Measurements from ENCODE around the gene HBZ. TPM values are rescaled to one million over a fixed set of nuclear protein-coding genes. Genes with fewer than 3 reads are reported as not detected.

HBZ gene
- total and polyA plus RNA-seq, 2 donors (not counting 1 experiment from before 2014, with no cell fraction given): not detected

- H3K4me2 ChIP-seq (ENCODE audit: extremely low read depth, insufficient read depth, low read length): no peak overlapping the region
- no peak for DNase-seq (ENCODE audit: low read depth in 2 of 2)
- no peaks in the 10 kb centered on the region for H4K20me1 ChIP-seq (ENCODE audit: control insufficient read depth, extremely low read depth, insufficient read depth, low read length)
Measured at GRCh38 chr16:179211-180092, 27.0 kb downstream of the HBZ start.

GRCh38 chr16:180101-180675 is 27.7 kb downstream of the HBZ start, which contains the start of gene HBQ1:
Gene HBQ1, plus strand, starts transcription at chr16:180459. Its CDS starts 28 bp downstream, at chr16:180487.
- TF ChIP-seq CTCF (conservative IDR thresholded peaks at IDR 0.05 in 1 of 2, IDR thresholded peaks at IDR 0.05 in 1 of 2; ENCODE audit: low read depth in 1 of 2, low read length in 2 of 2) (peak; percentile 10 to 19), EZH2 (IDR thresholded peaks at IDR 0.05; ENCODE audit: low read length, missing control alignments) (no peak)
- Histone ChIP-seq H3K4me3 (replicated peaks in 1 of 4; ENCODE audit: control extremely low read depth in 1 of 4, insufficient read depth in 1 of 4, low read depth in 3 of 4, low read length in 4 of 4) (peak within 1 kb of the TSS in 2 of 4 experiments; percentile 12 to 46), H2AFZ (ENCODE audit: low read length) (no peak within 1 kb of the TSS), H3K4me1 (ENCODE audit: control insufficient read depth, extremely low read depth, insufficient read depth, low read length) (peaks cover 6% of the 10 kb centered on the region), H3K9me3 (ENCODE audit: control insufficient read depth, insufficient read depth, low read depth, low read length) (no peaks in the 10 kb centered on the region), H3K4me2 (ENCODE audit: extremely low read depth, insufficient read depth, low read length) (peak within 1 kb of the TSS; percentile 72), H3K9ac (ENCODE audit: insufficient read depth, low read length) (no peak within 1 kb of the TSS), H4K20me1 (ENCODE audit: control insufficient read depth, extremely low read depth, insufficient read depth, low read length) (no peaks in the 10 kb centered on the region), H3K36me3 (ENCODE audit: control insufficient read depth, insufficient read depth, low read length) (peaks cover 4% of the 10 kb centered on the region), H3K79me2 (ENCODE audit: control insufficient read depth, insufficient read depth, low read length) (no peaks in the 10 kb centered on the region), H3K27ac (ENCODE audit: insufficient read depth, low read length) (no peak within 1 kb of the TSS), H3K27me3 (ENCODE audit: control insufficient read depth, insufficient read depth, low read length) (peaks cover 26% of the 10 kb centered on the region)
- peak in 1 of 2 donors; percentile 24 for DNase-seq (ENCODE audit: low read depth in 2 of 2)

More at GRCh38 chr16:179211-180092, 27.0 kb downstream of the HBZ start:
- Histone ChIP-seq H3K27ac (ENCODE audit: insufficient read depth, low read length) (no peak overlapping the region), H3K9ac (ENCODE audit: insufficient read depth, low read length) (no peak overlapping the region), H3K9me3 (ENCODE audit: control insufficient read depth, insufficient read depth, low read depth, low read length) (no peaks in the 10 kb centered on the region), H2AFZ (ENCODE audit: low read length) (no peak overlapping the region), H3K4me1 (ENCODE audit: control insufficient read depth, extremely low read depth, insufficient read depth, low read length) (peaks cover 6% of the 10 kb centered on the region), H3K27me3 (ENCODE audit: control insufficient read depth, insufficient read depth, low read length) (peaks cover 32% of the 10 kb centered on the region), H3K4me3 (replicated peaks in 1 of 4; ENCODE audit: control extremely low read depth in 1 of 4, insufficient read depth in 1 of 4, low read depth in 3 of 4, low read length in 4 of 4) (no peak overlapping the region), H3K79me2 (ENCODE audit: control insufficient read depth, insufficient read depth, low read length) (no peaks in the 10 kb centered on the region), H3K36me3 (ENCODE audit: control insufficient read depth, insufficient read depth, low read length) (peaks cover 4% of the 10 kb centered on the region)
- TF ChIP-seq EZH2 (IDR thresholded peaks at IDR 0.05; ENCODE audit: low read length, missing control alignments): no peak
- no peak for TF ChIP-seq CTCF (conservative IDR thresholded peaks at IDR 0.05 in 1 of 2, IDR thresholded peaks at IDR 0.05 in 1 of 2; ENCODE audit: low read depth in 1 of 2, low read length in 2 of 2)
